Astrocyte of the cerebellum (primary cell): Measurements from ENCODE around the gene GRIK2.
"Not testable (repeated sequence)": the region's sequence is repeated elsewhere in the genome, so short reads cannot be mapped to it uniquely, and the experiment has no call there.

Experiments used
- DNase-seq: peaks from one replicate; pipeline ENCODE4 v3.0.0-alpha.2; 2011; ENCODE audit warnings: low read depth
- H3K4me3 ChIP-seq: 2 replicates; pipeline ENCODE4 v1.5.1; 2011; ENCODE audit warnings: mild to moderate bottlenecking, low read depth, low read length, moderate library complexity
- CTCF ChIP-seq: IDR thresholded peaks from 2 replicates; pipeline ENCODE4 v1.5.1; 2012; ENCODE audit warnings: low read length, low read depth, moderate library complexity, mild to moderate bottlenecking; ENCODE audit errors: missing control alignments
- in situ Hi-C: cut with HindIII; loops from 2 replicates; pipeline ENCODE4 v1.10.0; 2017; ENCODE audit warnings: low sequenced_read_pairs

The GRIK2 gene

GRCh38 chr6:101633081-101633480 is 239.6 kb downstream of the GRIK2 start:
- no peak overlapping the region for H3K4me3 ChIP-seq
- in situ Hi-C loops: no loop called here
- DNase-seq: no peak
- no peak for TF ChIP-seq CTCF

- DNase-seq, in situ Hi-C loops, H3K4me3 ChIP-seq: not testable (repeated sequence)
Observed at GRCh38 chr6:101638865-101639264, 245.4 kb downstream of the GRIK2 start.

GRCh38 chr6:101640131-101640530 is 246.6 kb downstream of the GRIK2 start:
- in situ Hi-C loops: no loop called here
- DNase-seq: no peak
- no peak overlapping the region for H3K4me3 ChIP-seq
- TF ChIP-seq CTCF: no peak

GRCh38 chr6:101645770-101646169 is 252.3 kb downstream of the GRIK2 start:
- H3K4me3 ChIP-seq: no peak overlapping the region
- in situ Hi-C loops: no loop called here
- DNase-seq: no peak
- TF ChIP-seq CTCF: no peak

- no peak overlapping the region for H3K4me3 ChIP-seq
- no peak for TF ChIP-seq CTCF
- in situ Hi-C loops: no loop called here
- DNase-seq: no peak
Observed at GRCh38 chr6:101650402-101651100, 257.0 kb downstream of the GRIK2 start.

GRCh38 chr6:101652079-101652478 is 258.6 kb downstream of the GRIK2 start:
- in situ Hi-C loops: no loop called here

More at GRCh38 chr6:101652079-101652478, 258.6 kb downstream of the GRIK2 start:
- no peak for TF ChIP-seq CTCF
- H3K4me3 ChIP-seq: no peak overlapping the region
- no peak for DNase-seq
